Measurements from ENCODE around the gene CYP51A1.
"Not testable (repeated sequence)": the region's sequence is repeated elsewhere in the genome, so short reads cannot be mapped to it uniquely, and the experiment has no call there.

Gene CYP51A1

GRCh38 chr7:92149736-92150239 lies 15.5 kb upstream of the CYP51A1 start:
- Histone ChIP-seq H3K4me3 (ENCODE audit: low read length) (no peak overlapping the region), H3K9me3 (ENCODE audit: control insufficient read depth, insufficient read depth, low read length) (no peaks in the 10 kb centered on the region), H3K36me3 (ENCODE audit: control insufficient read depth, insufficient read depth, low read length) (no peaks in the 10 kb centered on the region), H3K27me3 (ENCODE audit: control insufficient read depth, insufficient read depth, low read length) (no peaks in the 10 kb centered on the region), H3K4me1 (ENCODE audit: control insufficient read depth, insufficient read depth, low read length) (no peaks in the 10 kb centered on the region), H3K27ac (ENCODE audit: low read length) (no peak overlapping the region)
- DNase-seq (ENCODE audit: low read depth, low spot score), result no peak
- no CpG with 5 or more reads among the region's 5 CpGs for WGBS (ENCODE audit: insufficient coverage, insufficient read length)

DNA sequence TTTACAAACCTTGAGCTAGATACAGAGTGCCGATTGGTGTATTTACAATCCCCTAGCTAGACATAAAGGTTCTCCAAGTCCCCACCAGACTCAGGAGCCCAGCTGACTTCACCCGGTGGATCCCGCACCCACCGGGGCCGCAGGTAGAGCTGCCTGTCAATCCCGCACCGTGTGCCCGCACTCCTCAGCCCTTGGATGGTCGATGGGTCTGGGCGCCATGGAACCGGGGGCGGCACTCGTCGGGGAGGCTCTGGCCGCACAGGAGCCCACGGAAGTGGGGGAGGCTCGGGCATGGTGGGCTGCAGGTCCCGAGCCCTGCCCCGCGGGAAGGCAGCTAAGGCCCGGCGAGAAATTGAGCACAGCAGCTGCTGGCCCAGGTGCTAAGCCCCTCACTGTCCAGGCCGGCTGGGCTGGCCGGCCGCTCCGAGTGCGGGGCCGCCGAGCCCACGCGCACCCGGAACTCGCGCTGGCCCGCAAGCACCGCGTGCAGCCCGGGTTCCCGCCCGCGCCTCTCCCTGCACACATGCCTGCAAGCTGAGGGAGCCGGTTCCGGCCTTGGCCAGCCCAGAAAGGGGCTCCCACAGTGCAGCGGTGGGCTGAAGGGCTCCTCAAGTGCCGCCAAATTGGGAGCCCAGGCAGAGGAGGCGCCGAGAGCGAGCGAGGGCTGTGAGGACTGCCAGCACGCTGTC lies 9.1 kb upstream of the CYP51A1 start:
- H3K36me3 ChIP-seq (ENCODE audit: control insufficient read depth, insufficient read depth, low read length); H3K27ac ChIP-seq (ENCODE audit: low read length); H3K4me3 ChIP-seq (ENCODE audit: low read length); H3K9me3 ChIP-seq (ENCODE audit: control insufficient read depth, insufficient read depth, low read length); H3K4me1 ChIP-seq (ENCODE audit: control insufficient read depth, insufficient read depth, low read length); DNase-seq (ENCODE audit: low read depth, low spot score); H3K27me3 ChIP-seq (ENCODE audit: control insufficient read depth, insufficient read depth, low read length): not testable (repeated sequence)
- no CpG with 5 or more reads among the region's 50 CpGs for WGBS (ENCODE audit: insufficient coverage, insufficient read length)

- not testable (repeated sequence) for DNase-seq (ENCODE audit: low read depth, low spot score); H3K9me3 ChIP-seq (ENCODE audit: control insufficient read depth, insufficient read depth, low read length); H3K27ac ChIP-seq (ENCODE audit: low read length); H3K4me1 ChIP-seq (ENCODE audit: control insufficient read depth, insufficient read depth, low read length); H3K36me3 ChIP-seq (ENCODE audit: control insufficient read depth, insufficient read depth, low read length); H3K27me3 ChIP-seq (ENCODE audit: control insufficient read depth, insufficient read depth, low read length); H3K4me3 ChIP-seq (ENCODE audit: low read length)
- WGBS (ENCODE audit: insufficient coverage, insufficient read length), result no CpG with 5 or more reads among the region's 9 CpGs
These were observed 8.5 kb upstream of the CYP51A1 start for GRCh38 chr7:92142791-92143190.

DNA sequence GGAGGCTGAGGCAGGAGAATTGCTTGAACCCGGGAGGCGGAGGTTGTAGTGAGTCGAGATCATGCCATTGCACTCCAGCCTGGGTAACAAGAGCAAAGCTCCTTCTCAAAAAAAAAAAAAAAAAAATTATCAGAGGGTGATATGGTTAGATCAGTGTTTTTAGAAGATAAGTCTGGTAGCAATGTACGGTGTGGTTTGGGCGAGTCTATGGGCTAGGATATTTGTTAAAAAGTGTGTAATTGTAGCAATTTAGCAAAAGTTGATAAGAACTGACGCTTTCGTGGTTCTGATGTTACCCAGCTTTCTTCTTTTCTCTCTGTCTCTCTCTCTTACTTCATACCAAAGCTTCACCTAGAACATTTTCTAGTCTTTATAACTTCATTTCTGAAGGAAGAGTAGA lies 6.9 kb upstream of the CYP51A1 start:
- no CpG with 5 or more reads among the region's 7 CpGs for WGBS (ENCODE audit: insufficient coverage, insufficient read length)
- no peaks in the 10 kb centered on the region for H3K36me3 ChIP-seq (ENCODE audit: control insufficient read depth, insufficient read depth, low read length)
- H3K27ac ChIP-seq (ENCODE audit: low read length), result no peak overlapping the region
- no peaks in the 10 kb centered on the region for H3K27me3 ChIP-seq (ENCODE audit: control insufficient read depth, insufficient read depth, low read length)
- no peak overlapping the region for H3K4me3 ChIP-seq (ENCODE audit: low read length)
- no peaks in the 10 kb centered on the region for H3K9me3 ChIP-seq (ENCODE audit: control insufficient read depth, insufficient read depth, low read length)
- no peak for DNase-seq (ENCODE audit: low read depth, low spot score)
- H3K4me1 ChIP-seq (ENCODE audit: control insufficient read depth, insufficient read depth, low read length), result no peaks in the 10 kb centered on the region; the same call in 1 of the 2 replicates

DNA sequence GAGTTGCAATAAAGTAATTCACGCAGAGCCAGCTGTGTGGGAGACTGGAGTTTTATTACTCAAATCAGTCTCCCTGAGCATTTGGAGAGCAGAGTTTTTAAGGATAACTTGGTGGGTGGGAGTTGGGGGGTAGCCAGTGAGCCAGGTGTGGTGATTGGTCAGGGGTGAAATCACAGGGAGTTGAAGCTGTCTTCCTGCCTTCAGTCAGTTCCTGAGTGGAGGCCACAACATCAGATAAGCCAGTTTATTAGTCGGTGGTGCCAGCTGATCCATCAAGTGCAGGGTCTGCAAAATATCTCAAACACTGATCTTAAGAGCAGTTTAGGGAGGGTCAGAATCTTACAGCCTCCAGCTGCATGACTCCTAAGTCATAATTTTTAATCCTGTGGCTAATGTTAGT lies 3.3 kb upstream of the CYP51A1 start:
- H3K4me1 ChIP-seq (ENCODE audit: control insufficient read depth, insufficient read depth, low read length), result no peaks in the 10 kb centered on the region
- H3K27me3 ChIP-seq (ENCODE audit: control insufficient read depth, insufficient read depth, low read length), result no peaks in the 10 kb centered on the region
- no peaks in the 10 kb centered on the region for H3K36me3 ChIP-seq (ENCODE audit: control insufficient read depth, insufficient read depth, low read length)
- H3K9me3 ChIP-seq (ENCODE audit: control insufficient read depth, insufficient read depth, low read length), result no peaks in the 10 kb centered on the region
- WGBS (ENCODE audit: insufficient coverage, insufficient read length), result no CpG with 5 or more reads among the region's 2 CpGs
- no peak overlapping the region for H3K4me3 ChIP-seq (ENCODE audit: low read length)
- H3K27ac ChIP-seq (ENCODE audit: low read length), result no peak overlapping the region
- no peak for DNase-seq (ENCODE audit: low read depth, low spot score)

- no peak for DNase-seq (ENCODE audit: low read depth, low spot score)
- no CpG with 5 or more reads among the region's 21 CpGs for WGBS (ENCODE audit: insufficient coverage, insufficient read length)
These were observed 994 bp upstream of the CYP51A1 start for GRCh38 chr7:92135052-92135889.

GRCh38 chr7:92133737-92134270 lies 473 bp downstream of the CYP51A1 start:
- H3K36me3 ChIP-seq (ENCODE audit: control insufficient read depth, insufficient read depth, low read length), result no peaks in the 10 kb centered on the region; the same call in 1 of the 2 replicates
- H3K4me3 ChIP-seq (ENCODE audit: low read length), result peak overlapping the region; percentile 72
- no CpG with 5 or more reads among the region's 42 CpGs for WGBS (ENCODE audit: insufficient coverage, insufficient read length)
- H3K27me3 ChIP-seq (ENCODE audit: control insufficient read depth, insufficient read depth, low read length), result no peaks in the 10 kb centered on the region
- H3K27ac ChIP-seq (ENCODE audit: low read length), result no peak overlapping the region
- DNase-seq (ENCODE audit: low read depth, low spot score), result peak; percentile 45
- H3K9me3 ChIP-seq (ENCODE audit: control insufficient read depth, insufficient read depth, low read length), result no peaks in the 10 kb centered on the region
- no peaks in the 10 kb centered on the region for H3K4me1 ChIP-seq (ENCODE audit: control insufficient read depth, insufficient read depth, low read length)

More at GRCh38 chr7:92135052-92135889, 994 bp upstream of the CYP51A1 start:
- H3K9me3 ChIP-seq (ENCODE audit: control insufficient read depth, insufficient read depth, low read length), result no peaks in the 10 kb centered on the region
- no peaks in the 10 kb centered on the region for H3K4me1 ChIP-seq (ENCODE audit: control insufficient read depth, insufficient read depth, low read length)
- H3K27ac ChIP-seq (ENCODE audit: low read length), result no peak overlapping the region
- peak overlapping the region; percentile 72; the same call in 1 of the 2 replicates for H3K4me3 ChIP-seq (ENCODE audit: low read length)
- no peaks in the 10 kb centered on the region for H3K36me3 ChIP-seq (ENCODE audit: control insufficient read depth, insufficient read depth, low read length)
- no peaks in the 10 kb centered on the region for H3K27me3 ChIP-seq (ENCODE audit: control insufficient read depth, insufficient read depth, low read length)

GRCh38 chr7:92133133-92133736 lies 1.0 kb downstream of the CYP51A1 start:
- H3K9me3 ChIP-seq (ENCODE audit: control insufficient read depth, insufficient read depth, low read length), result no peaks in the 10 kb centered on the region
- no peaks in the 10 kb centered on the region for H3K4me1 ChIP-seq (ENCODE audit: control insufficient read depth, insufficient read depth, low read length)
- no peak overlapping the region for H3K27ac ChIP-seq (ENCODE audit: low read length)
- no CpG with 5 or more reads among the region's 15 CpGs for WGBS (ENCODE audit: insufficient coverage, insufficient read length)
- no peak for DNase-seq (ENCODE audit: low read depth, low spot score)
- no peaks in the 10 kb centered on the region; the same call in 1 of the 2 replicates for H3K36me3 ChIP-seq (ENCODE audit: control insufficient read depth, insufficient read depth, low read length)
- H3K4me3 ChIP-seq (ENCODE audit: low read length), result peak overlapping the region; percentile 72
- no peaks in the 10 kb centered on the region for H3K27me3 ChIP-seq (ENCODE audit: control insufficient read depth, insufficient read depth, low read length)

- H3K4me3 ChIP-seq (ENCODE audit: low read length), result no peak overlapping the region
- WGBS (ENCODE audit: insufficient coverage, insufficient read length), result no CpG with 5 or more reads among the region's 4 CpGs
- H3K9me3 ChIP-seq (ENCODE audit: control insufficient read depth, insufficient read depth, low read length), result no peaks in the 10 kb centered on the region
- DNase-seq (ENCODE audit: low read depth, low spot score), result no peak
- no peaks in the 10 kb centered on the region; the same call in 1 of the 2 replicates for H3K36me3 ChIP-seq (ENCODE audit: control insufficient read depth, insufficient read depth, low read length)
- H3K27ac ChIP-seq (ENCODE audit: low read length), result no peak overlapping the region
- H3K4me1 ChIP-seq (ENCODE audit: control insufficient read depth, insufficient read depth, low read length), result no peaks in the 10 kb centered on the region
- no peaks in the 10 kb centered on the region for H3K27me3 ChIP-seq (ENCODE audit: control insufficient read depth, insufficient read depth, low read length)
These were observed 2.4 kb downstream of the CYP51A1 start for GRCh38 chr7:92131764-92132330.

DNA sequence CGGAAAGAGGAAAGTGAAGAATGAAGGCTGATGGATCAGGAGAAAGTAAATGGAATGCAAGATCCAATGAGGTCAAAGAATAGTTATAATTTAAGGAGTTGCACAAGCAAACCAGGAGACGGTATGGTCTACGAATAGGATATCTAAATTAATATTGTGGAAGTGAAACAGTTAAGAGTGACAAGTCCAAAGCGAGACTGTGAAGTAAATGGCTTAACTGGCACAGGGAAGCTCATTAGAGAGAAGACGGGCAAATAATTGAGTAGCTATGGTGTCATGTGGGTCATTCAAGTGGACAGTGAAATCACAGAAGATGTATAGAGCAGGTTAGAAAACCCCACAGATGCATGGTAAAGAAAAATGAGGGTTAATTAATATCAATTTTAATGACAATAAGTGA lies 3.2 kb downstream of the CYP51A1 start:
- H3K4me3 ChIP-seq (ENCODE audit: low read length), result no peak overlapping the region
- no CpG with 5 or more reads among the region's 5 CpGs for WGBS (ENCODE audit: insufficient coverage, insufficient read length)
- H3K27ac ChIP-seq (ENCODE audit: low read length), result no peak overlapping the region

More for the DNA sequence above, 3.2 kb downstream of the CYP51A1 start:
- no peak for DNase-seq (ENCODE audit: low read depth, low spot score)
- Histone ChIP-seq H3K4me1 (ENCODE audit: control insufficient read depth, insufficient read depth, low read length) (no peaks in the 10 kb centered on the region), H3K27me3 (ENCODE audit: control insufficient read depth, insufficient read depth, low read length) (no peaks in the 10 kb centered on the region), H3K9me3 (ENCODE audit: control insufficient read depth, insufficient read depth, low read length) (no peaks in the 10 kb centered on the region), H3K36me3 (ENCODE audit: control insufficient read depth, insufficient read depth, low read length) (no peaks in the 10 kb centered on the region; the same call in 1 of the 2 replicates)
